Measurements from ENCODE around the gene PROCR. TPM values are rescaled to one million over a fixed set of nuclear protein-coding genes. Genes with fewer than 3 reads are reported as not detected.
A peak's percentile ranks its signal among the peaks of the same experiment; 100 is the strongest.

Gene PROCR
- total RNA-seq (51.9 TPM), polyA plus RNA-seq (ENCODE audit: insufficient read depth in 1 of 8, insufficient read length in 8 of 8, low replicate concordance in 1 of 8) (10 to 100 TPM; 31.1 to 51.3 (median 44.0) TPM)
- long read RNA-seq, donor 1, transcript PROCR-201 (4 exons, 1,348 nt), result major isoform, 15 of 15 reads
- long read RNA-seq, donor 1, partial matches to known transcripts, result 0 of 15 reads
- long read RNA-seq, donor 1, other reads (novel, unspliced or antisense), result 0 of 15 reads
- long read RNA-seq, donor 2, partial matches to known transcripts, result 0 of 1 reads
- long read RNA-seq, donor 2, other reads (novel, unspliced or antisense), result 0 of 1 reads
- long read RNA-seq, donor 3, transcript PROCR-201 (4 exons, 1,348 nt), result major isoform, 24 of 30 reads
- long read RNA-seq, donor 3, partial matches to known transcripts, result 6 of 30 reads
- long read RNA-seq, donor 3, other reads (novel, unspliced or antisense), result 0 of 30 reads
- long read RNA-seq, donor 4, transcript PROCR-201 (4 exons, 1,348 nt), result major isoform, 13 of 14 reads
- long read RNA-seq, donor 4, partial matches to known transcripts, result 0 of 14 reads
- long read RNA-seq, donor 4, other reads (novel, unspliced or antisense), result 0 of 14 reads
- long read RNA-seq, donor 5, transcript PROCR-201 (4 exons, 1,348 nt), result major isoform, 54 of 64 reads
- long read RNA-seq, donor 5, partial matches to known transcripts, result 10 of 64 reads
- long read RNA-seq, donor 5, other reads (novel, unspliced or antisense), result 0 of 64 reads
- long read RNA-seq, donor 6, transcript PROCR-201 (4 exons, 1,348 nt), result major isoform, 38 of 38 reads
- long read RNA-seq, donor 6, partial matches to known transcripts, result 0 of 38 reads
- long read RNA-seq, donor 6, other reads (novel, unspliced or antisense), result 0 of 38 reads
- long read RNA-seq, donor 7, transcript PROCR-201 (4 exons, 1,348 nt), result major isoform, 22 of 47 reads
- long read RNA-seq, donor 7, partial matches to known transcripts, result 25 of 47 reads
- long read RNA-seq, donor 7, other reads (novel, unspliced or antisense), result 0 of 47 reads
- long read RNA-seq, donor 8, transcript PROCR-201 (4 exons, 1,348 nt), result major isoform, 19 of 19 reads
- long read RNA-seq, donor 8, partial matches to known transcripts, result 0 of 19 reads
- long read RNA-seq, donor 8, other reads (novel, unspliced or antisense), result 0 of 19 reads
- long read RNA-seq, donor 9, transcript PROCR-201 (4 exons, 1,348 nt), result major isoform, 16 of 16 reads
- long read RNA-seq, donor 9, partial matches to known transcripts, result 0 of 16 reads
- long read RNA-seq, donor 9, other reads (novel, unspliced or antisense), result 0 of 16 reads
- long read RNA-seq, donor 10, transcript PROCR-201 (4 exons, 1,348 nt), result major isoform, 22 of 22 reads
- long read RNA-seq, donor 10, partial matches to known transcripts, result 0 of 22 reads
- long read RNA-seq, donor 10, other reads (novel, unspliced or antisense), result 0 of 22 reads
- long read RNA-seq, donor 11, transcript PROCR-201 (4 exons, 1,348 nt), result major isoform, 21 of 21 reads
- long read RNA-seq, donor 11, partial matches to known transcripts, result 0 of 21 reads
- long read RNA-seq, donor 11, other reads (novel, unspliced or antisense), result 0 of 21 reads

DNA sequence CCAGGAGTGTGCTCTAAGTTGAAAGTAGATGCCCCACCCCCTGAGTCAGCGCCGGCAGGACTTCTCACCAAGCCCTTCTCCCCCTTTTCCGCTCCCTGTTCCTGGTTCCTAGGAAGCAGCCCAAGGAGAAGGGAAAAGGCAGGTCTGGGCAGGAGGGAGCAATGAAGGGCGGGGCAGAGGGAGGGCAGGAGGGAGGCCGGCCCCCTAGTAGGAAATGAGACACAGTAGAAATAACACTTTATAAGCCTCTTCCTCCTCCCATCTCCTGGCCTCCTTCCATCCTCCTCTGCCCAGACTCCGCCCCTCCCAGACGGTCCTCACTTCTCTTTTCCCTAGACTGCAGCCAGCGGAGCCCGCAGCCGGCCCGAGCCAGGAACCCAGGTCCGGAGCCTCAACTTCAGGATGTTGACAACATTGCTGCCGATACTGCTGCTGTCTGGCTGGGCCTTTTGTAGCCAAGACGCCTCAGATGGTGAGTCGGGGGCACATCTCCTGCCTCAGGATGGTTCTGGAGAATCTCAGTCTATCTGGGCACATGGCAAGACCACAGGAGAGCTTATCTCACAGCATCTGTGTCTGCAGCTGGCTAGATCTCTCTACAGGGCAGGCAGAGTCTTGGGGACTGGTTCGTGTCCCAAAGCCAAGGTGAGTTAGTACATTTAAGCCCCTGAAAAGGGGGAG lies at the start of gene PROCR:
Gene PROCR (plus strand): TSS at position 320 of the 681 bp plus-strand sequence. CDS start 83 bp downstream, at position 403.
- peaks cover 10% of the 10 kb centered on the region for H3K36me3 ChIP-seq (ENCODE audit: control insufficient read depth, insufficient read depth, low read length)
- 0% methylated on average over 11 of the region's 16 CpGs for WGBS (ENCODE audit: insufficient coverage)
- peaks cover 17% of the 10 kb centered on the region for H3K4me1 ChIP-seq (ENCODE audit: control insufficient read depth, insufficient read depth, low read length)
- H3K9me3 ChIP-seq (replicated peaks; ENCODE audit: control insufficient read depth, low read depth, low read length), result no peaks in the 10 kb centered on the region
- peak within 1 kb of the TSS; percentile 85 for H3K27ac ChIP-seq (ENCODE audit: low read length)
- H3K27me3 ChIP-seq (ENCODE audit: control insufficient read depth, insufficient read depth, low read length), result no peaks in the 10 kb centered on the region
- H3K4me3 ChIP-seq (ENCODE audit: low read length), result peak within 1 kb of the TSS; percentile 52
- DNase-seq, result peak; percentile 98

GRCh38 chr20:35122756-35123405 lies 49.0 kb upstream of the PROCR start:
- no peaks in the 10 kb centered on the region for H3K9me3 ChIP-seq (replicated peaks; ENCODE audit: control insufficient read depth, low read depth, low read length)
- peaks cover 64% of the 10 kb centered on the region for H3K36me3 ChIP-seq (ENCODE audit: control insufficient read depth, insufficient read depth, low read length)
- no peaks in the 10 kb centered on the region for H3K4me1 ChIP-seq (ENCODE audit: control insufficient read depth, insufficient read depth, low read length)
- H3K4me3 ChIP-seq (ENCODE audit: low read length), result no peak overlapping the region
- no peak overlapping the region for H3K27ac ChIP-seq (ENCODE audit: low read length)
- no peak for DNase-seq
- 83% methylated on average over 2 of the region's 5 CpGs for WGBS (ENCODE audit: insufficient coverage)
- no peaks in the 10 kb centered on the region for H3K27me3 ChIP-seq (ENCODE audit: control insufficient read depth, insufficient read depth, low read length)

DNA sequence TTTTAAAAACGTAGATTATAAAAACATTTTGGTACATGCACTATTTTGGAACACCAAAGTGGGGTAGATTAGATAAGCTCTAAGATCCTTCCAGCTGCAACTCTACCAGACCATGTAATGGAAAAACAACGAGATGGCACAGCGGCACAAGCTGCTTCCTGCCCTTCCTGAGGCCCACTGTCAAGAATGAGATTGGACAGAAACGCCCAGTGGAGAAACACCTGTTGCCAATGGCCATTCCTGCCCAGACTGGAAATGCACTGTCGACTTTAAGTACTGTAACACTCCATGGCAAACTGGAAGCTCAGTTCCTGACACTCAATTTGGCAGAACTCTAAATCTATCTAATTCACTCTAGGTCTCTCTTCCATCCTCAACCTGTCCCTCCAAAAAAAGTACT lies 46.1 kb upstream of the PROCR start:
- WGBS (ENCODE audit: insufficient coverage), result 83% methylated on average over 4 of the region's 5 CpGs
- no peak for DNase-seq
- Histone ChIP-seq H3K36me3 (ENCODE audit: control insufficient read depth, insufficient read depth, low read length) (peaks cover 48% of the 10 kb centered on the region), H3K4me3 (ENCODE audit: low read length) (no peak overlapping the region), H3K27ac (ENCODE audit: low read length) (no peak overlapping the region), H3K4me1 (ENCODE audit: control insufficient read depth, insufficient read depth, low read length) (no peaks in the 10 kb centered on the region), H3K9me3 (replicated peaks; ENCODE audit: control insufficient read depth, low read depth, low read length) (no peaks in the 10 kb centered on the region), H3K27me3 (ENCODE audit: control insufficient read depth, insufficient read depth, low read length) (no peaks in the 10 kb centered on the region)

DNA sequence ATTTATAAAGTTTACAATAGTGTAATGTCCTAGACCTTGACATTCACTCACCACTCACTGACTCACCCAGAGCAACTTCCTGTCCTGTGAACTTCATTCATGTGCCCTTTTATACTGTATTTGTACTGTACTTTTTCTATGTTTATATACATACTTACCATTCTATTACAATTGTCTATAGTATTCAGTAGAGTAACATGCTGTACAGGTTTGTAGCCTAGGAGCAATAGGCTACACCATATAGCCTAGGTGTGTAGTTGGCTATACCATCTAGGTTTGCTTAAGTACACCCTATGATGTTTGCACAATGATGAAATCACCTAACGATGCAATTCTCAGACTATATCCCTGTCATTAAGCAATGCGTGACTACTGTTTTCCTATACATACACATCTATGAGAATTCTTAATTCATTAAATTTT lies 42.2 kb upstream of the PROCR start:
- Histone ChIP-seq H3K9me3 (replicated peaks; ENCODE audit: control insufficient read depth, low read depth, low read length) (no peaks in the 10 kb centered on the region), H3K4me3 (ENCODE audit: low read length) (no peak overlapping the region), H3K4me1 (ENCODE audit: control insufficient read depth, insufficient read depth, low read length) (peaks cover 3% of the 10 kb centered on the region), H3K27ac (ENCODE audit: low read length) (no peak overlapping the region), H3K27me3 (ENCODE audit: control insufficient read depth, insufficient read depth, low read length) (no peaks in the 10 kb centered on the region), H3K36me3 (ENCODE audit: control insufficient read depth, insufficient read depth, low read length) (peaks cover 36% of the 10 kb centered on the region)
- no peak for DNase-seq
- WGBS (ENCODE audit: insufficient coverage), result no CpG with 5 or more reads among the region's 2 CpGs

GRCh38 chr20:35131934-35132333 lies 39.9 kb upstream of the PROCR start:
- H3K9me3 ChIP-seq (replicated peaks; ENCODE audit: control insufficient read depth, low read depth, low read length), result no peaks in the 10 kb centered on the region
- no peak for DNase-seq
- no peaks in the 10 kb centered on the region for H3K27me3 ChIP-seq (ENCODE audit: control insufficient read depth, insufficient read depth, low read length)
- peaks cover 43% of the 10 kb centered on the region for H3K36me3 ChIP-seq (ENCODE audit: control insufficient read depth, insufficient read depth, low read length)
- H3K27ac ChIP-seq (ENCODE audit: low read length), result no peak overlapping the region
- WGBS (ENCODE audit: insufficient coverage), result 83% methylated on average over 1 of the region's 4 CpGs
- H3K4me3 ChIP-seq (ENCODE audit: low read length), result no peak overlapping the region
- peaks cover 8% of the 10 kb centered on the region for H3K4me1 ChIP-seq (ENCODE audit: control insufficient read depth, insufficient read depth, low read length)

GRCh38 chr20:35133031-35133430 lies 38.8 kb upstream of the PROCR start:
- H3K36me3 ChIP-seq (ENCODE audit: control insufficient read depth, insufficient read depth, low read length), result peaks cover 53% of the 10 kb centered on the region

DNA sequence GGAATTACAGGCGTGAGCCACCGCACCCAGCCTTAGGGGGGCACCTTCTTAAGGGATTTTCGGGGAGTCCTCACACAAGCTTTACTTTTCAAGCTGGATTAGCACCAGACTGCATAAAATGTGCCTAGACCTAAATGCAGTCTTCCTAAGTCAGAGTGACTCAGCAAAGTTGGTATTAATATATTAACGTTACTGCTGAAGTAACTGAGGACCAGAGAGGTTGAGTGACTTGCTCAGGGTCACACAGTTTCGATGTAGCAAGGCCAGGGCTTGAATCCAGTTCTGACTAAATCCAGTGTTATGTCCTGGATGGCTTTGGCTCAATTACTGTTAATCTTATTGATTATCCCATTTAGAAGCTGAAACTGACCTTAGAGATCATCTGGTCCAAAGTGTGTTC lies 38.1 kb upstream of the PROCR start:
- Histone ChIP-seq H3K27ac (ENCODE audit: low read length) (no peak overlapping the region), H3K36me3 (ENCODE audit: control insufficient read depth, insufficient read depth, low read length) (peaks cover 56% of the 10 kb centered on the region), H3K4me1 (ENCODE audit: control insufficient read depth, insufficient read depth, low read length) (peaks cover 8% of the 10 kb centered on the region), H3K27me3 (ENCODE audit: control insufficient read depth, insufficient read depth, low read length) (no peaks in the 10 kb centered on the region), H3K9me3 (replicated peaks; ENCODE audit: control insufficient read depth, low read depth, low read length) (no peaks in the 10 kb centered on the region), H3K4me3 (ENCODE audit: low read length) (no peak overlapping the region)
- no peak for DNase-seq
- 94% methylated on average over 5 of the region's 5 CpGs for WGBS (ENCODE audit: insufficient coverage)

More at GRCh38 chr20:35133031-35133430, 38.8 kb upstream of the PROCR start:
- Histone ChIP-seq H3K27me3 (ENCODE audit: control insufficient read depth, insufficient read depth, low read length) (no peaks in the 10 kb centered on the region), H3K4me3 (ENCODE audit: low read length) (no peak overlapping the region), H3K9me3 (replicated peaks; ENCODE audit: control insufficient read depth, low read depth, low read length) (no peaks in the 10 kb centered on the region), H3K27ac (ENCODE audit: low read length) (no peak overlapping the region), H3K4me1 (ENCODE audit: control insufficient read depth, insufficient read depth, low read length) (peaks cover 8% of the 10 kb centered on the region)
- WGBS (ENCODE audit: insufficient coverage), result 76% methylated on average over 3 of the region's 5 CpGs
- DNase-seq, result no peak

GRCh38 chr20:35134472-35134871 lies 37.4 kb upstream of the PROCR start:
- no peak for DNase-seq
- Histone ChIP-seq H3K36me3 (ENCODE audit: control insufficient read depth, insufficient read depth, low read length) (peaks cover 56% of the 10 kb centered on the region), H3K9me3 (replicated peaks; ENCODE audit: control insufficient read depth, low read depth, low read length) (no peaks in the 10 kb centered on the region), H3K4me1 (ENCODE audit: control insufficient read depth, insufficient read depth, low read length) (peaks cover 8% of the 10 kb centered on the region), H3K4me3 (ENCODE audit: low read length) (no peak overlapping the region), H3K27ac (ENCODE audit: low read length) (peak overlapping the region; percentile 65), H3K27me3 (ENCODE audit: control insufficient read depth, insufficient read depth, low read length) (no peaks in the 10 kb centered on the region)
- WGBS (ENCODE audit: insufficient coverage), result 49% methylated on average over 9 of the region's 9 CpGs
